GM23338 (cell line): ENCODE data around the gene ACP5. TPM values are rescaled to one million over a fixed set of nuclear protein-coding genes. Genes with fewer than 3 reads are reported as not detected.

Experiments used
- ATAC-seq: fragments of 200-7000 bp; cut with Tn5 transposase; 3 replicates; pipeline ENCODE4 v1.9.1; 2020
- DNase-seq: peaks from one replicate; pipeline ENCODE4 v3.0.0-alpha.2; 2015; ENCODE audit warnings: low spot score
- H2AFZ ChIP-seq: fragments of 200-600 bp; sonication (generic); 2 replicates; pipeline ENCODE4 v1.8.0; 2016; ENCODE audit warnings: antibody characterized with exemption, mild to moderate bottlenecking, moderate library complexity
- H3F3A ChIP-seq: fragments of 200-600 bp; sonication (generic); replicated peaks from 2 replicates; pipeline ENCODE4 v1.8.0; 2017; ENCODE audit warnings: antibody characterized with exemption, mixed run types, low read depth
- H3K27ac ChIP-seq: fragments of 200-600 bp; sonication (generic); 2 replicates; pipeline ENCODE4 v1.6.1; 2016; ENCODE audit warnings: low read depth
- H3K27me3 ChIP-seq: fragments of 200-600 bp; sonication (generic); 2 replicates; pipeline ENCODE4 v1.8.0; 2016; ENCODE audit warnings: mild to moderate bottlenecking, mixed run types, moderate library complexity; ENCODE audit not compliant: insufficient read depth
- H3K36me3 ChIP-seq: fragments of 200-600 bp; sonication (generic); 2 replicates; pipeline ENCODE4 v1.8.0; 2016; ENCODE audit warnings: mild to moderate bottlenecking; ENCODE audit not compliant: insufficient read depth
- H3K4me1 ChIP-seq: fragments of 200-600 bp; sonication (generic); 2 replicates; pipeline ENCODE4 v1.8.0; 2016; ENCODE audit warnings: mild to moderate bottlenecking, moderate library complexity; ENCODE audit not compliant: insufficient read depth
- H3K4me2 ChIP-seq: fragments of 200-600 bp; sonication (generic); 2 replicates; pipeline ENCODE4 v1.7.1; 2017; ENCODE audit warnings: mixed run types
- H3K4me3 ChIP-seq: fragments of 200-600 bp; sonication (generic); 2 replicates; pipeline ENCODE4 v1.6.1; 2016; ENCODE audit warnings: mixed run types
- H3K79me2 ChIP-seq: fragments of 200-600 bp; sonication (generic); replicated peaks from 2 replicates; pipeline ENCODE4 v1.8.0; 2017; ENCODE audit warnings: mild to moderate bottlenecking; ENCODE audit not compliant: insufficient read depth
- H3K9me2 ChIP-seq: fragments of 200-600 bp; sonication (generic); 2 replicates; pipeline ENCODE4 v1.8.0; 2017; ENCODE audit not compliant: insufficient read depth
- H4K20me1 ChIP-seq: fragments of 200-600 bp; sonication (generic); replicated peaks from 2 replicates; pipeline ENCODE4 v1.8.0; 2017; ENCODE audit warnings: mild to moderate bottlenecking; ENCODE audit not compliant: insufficient read depth
- H3K27ac Mint-ChIP-seq: 2 replicates; pipeline ENCODE4 v1.8.0; 2020; ENCODE audit warnings: inconsistent platforms, mild to moderate bottlenecking, moderate library complexity, mixed read lengths
- H3K27me3 Mint-ChIP-seq: 3 replicates; pipeline ENCODE4 v1.8.0; 2022; ENCODE audit warnings: low read depth, mild to moderate bottlenecking, moderate library complexity, mixed read lengths, inconsistent platforms; ENCODE audit not compliant: insufficient read depth, poor library complexity
- H3K36me3 Mint-ChIP-seq: 3 replicates; pipeline ENCODE4 v1.8.0; 2021; ENCODE audit warnings: low read depth, mild to moderate bottlenecking, inconsistent platforms, moderate library complexity, mixed read lengths
- H3K4me1 Mint-ChIP-seq: 3 replicates; pipeline ENCODE4 v1.8.0; 2020; ENCODE audit warnings: mild to moderate bottlenecking, inconsistent platforms, mixed read lengths
- H3K4me3 Mint-ChIP-seq: 3 replicates; pipeline ENCODE4 v1.8.0; 2021; ENCODE audit warnings: moderate library complexity, mild to moderate bottlenecking, inconsistent platforms, mixed read lengths
- H3K9me3 Mint-ChIP-seq: 3 replicates; pipeline ENCODE4 v1.8.0; 2020; ENCODE audit warnings: moderate library complexity, mild to moderate bottlenecking, inconsistent platforms, mixed read lengths
- CREB1 ChIP-seq: fragments of 250-450 bp; sonication (Bioruptor Pico); IDR thresholded peaks from 2 replicates; pipeline ENCODE4 v1.5.0; 2020; ENCODE audit warnings: low read depth, mild to moderate bottlenecking, moderate library complexity
- EZH2 ChIP-seq: fragments of 200-600 bp; sonication (generic); IDR thresholded peaks from one replicate; pipeline ENCODE4 v1.8.0; 2017; ENCODE audit warnings: antibody characterized with exemption, mild to moderate bottlenecking, low read depth; ENCODE audit not compliant: unreplicated experiment
- JUNB ChIP-seq: IDR thresholded peaks from one replicate; pipeline ENCODE4 v1.6.1; 2016; ENCODE audit warnings: antibody characterized with exemption; ENCODE audit not compliant: unreplicated experiment
- NANOG ChIP-seq: IDR thresholded peaks from 2 replicates; pipeline ENCODE4 v1.6.1; 2016; ENCODE audit warnings: antibody characterized with exemption, borderline replicate concordance
- POLR2AphosphoS5 ChIP-seq: IDR thresholded peaks from 2 replicates; pipeline ENCODE4 v1.6.1; 2016; ENCODE audit warnings: antibody characterized with exemption, low read depth
- REST ChIP-seq: IDR thresholded peaks from one replicate; pipeline ENCODE4 v1.6.1; 2018; ENCODE audit warnings: antibody characterized with exemption; ENCODE audit not compliant: unreplicated experiment
- STAT1 ChIP-seq: IDR thresholded peaks from one replicate; pipeline ENCODE4 v1.6.1; 2016; ENCODE audit warnings: antibody characterized with exemption; ENCODE audit not compliant: unreplicated experiment
- ZNF114 ChIP-seq: fragments of 250-450 bp; sonication (Bioruptor Pico); IDR thresholded peaks from 2 replicates; pipeline ENCODE4 v1.5.0; 2020; ENCODE audit warnings: mild to moderate bottlenecking, moderate library complexity
- ZNF331 ChIP-seq: fragments of 250-450 bp; sonication (Bioruptor Pico); IDR thresholded peaks from 2 replicates; pipeline ENCODE4 v1.5.0; 2020; ENCODE audit warnings: low read depth, mild to moderate bottlenecking, moderate library complexity
- ZNF462 ChIP-seq: fragments of 250-450 bp; sonication (Bioruptor Pico); IDR thresholded peaks from 2 replicates; pipeline ENCODE4 v1.5.0; 2020; ENCODE audit warnings: mild to moderate bottlenecking, moderate library complexity
- polyA plus RNA-seq: library from polyadenylated mRNA; unstranded; fragments of >200 nt; fragmentation: Nextera tagmentation; extraction: Ambion mirVana; gene quantifications from 2 replicates; pipeline ENCODE4 v1.2.1, GENCODE V29; 2016
- total RNA-seq: library from RNA; depleted of rRNA; stranded (reverse); fragments of >200 nt; shearing (Covaris generic); gene quantifications from 2 replicates; pipeline ENCODE4 v1.2.3, GENCODE V29; 2014
- TF ChIP-seq, protein P1 (sequence below): IDR thresholded peaks from 2 replicates; pipeline ENCODE4 v1.6.1; 2016; ENCODE audit warnings: antibody characterized with exemption

Gene ACP5
- total and polyA plus RNA-seq, 2 experiments from 2014 or later: 6.7 to 12.8 TPM

DNA sequence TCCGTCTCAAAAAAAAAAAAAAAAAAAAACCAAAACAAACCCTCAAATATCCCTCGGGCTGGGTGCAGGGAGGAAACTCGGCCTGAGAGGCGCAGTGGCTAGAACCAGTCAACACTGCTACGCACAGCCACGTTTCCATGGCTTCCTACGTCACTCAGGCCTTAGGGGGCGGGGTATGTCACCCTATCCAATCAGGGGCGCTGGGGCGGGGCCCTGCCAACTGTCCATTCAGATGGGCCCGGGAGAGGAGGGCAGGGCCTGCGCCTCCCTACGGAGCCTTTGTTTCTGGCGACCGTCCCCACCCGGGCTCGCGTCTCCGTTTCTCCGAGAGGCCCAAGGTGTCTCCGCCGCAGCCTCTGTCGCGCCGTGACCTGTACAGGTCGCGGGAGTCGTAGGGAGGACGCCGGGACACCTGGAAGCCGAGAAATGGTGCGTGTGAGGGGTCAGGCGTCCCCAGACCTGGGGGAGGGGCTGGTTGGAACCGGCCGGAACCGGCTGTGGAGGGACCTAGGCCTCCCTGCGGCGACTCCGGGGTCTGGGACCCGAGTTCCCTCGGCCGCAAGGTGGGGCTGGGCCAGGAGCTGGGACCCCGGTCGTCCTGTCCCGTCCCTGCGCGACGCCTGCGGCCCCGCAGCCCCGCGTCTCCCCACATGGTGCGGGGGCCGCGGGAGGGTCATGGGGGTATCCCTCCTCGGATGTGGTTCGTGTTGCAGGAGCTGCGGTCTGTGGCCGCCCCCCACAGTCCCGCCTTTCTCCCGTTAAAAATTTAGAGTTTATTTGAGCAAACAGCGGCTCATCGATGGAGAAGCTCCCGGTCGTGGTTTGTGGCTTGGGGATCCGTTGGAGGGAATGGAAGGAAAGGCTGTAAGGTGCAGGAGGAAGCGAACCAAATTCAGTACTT, 20.0 kb upstream of the ACP5 start, which contains the start of gene ZNF627 (continued):
- TF ChIP-seq EZH2: no peak
- no peak for TF ChIP-seq JUNB

DNA sequence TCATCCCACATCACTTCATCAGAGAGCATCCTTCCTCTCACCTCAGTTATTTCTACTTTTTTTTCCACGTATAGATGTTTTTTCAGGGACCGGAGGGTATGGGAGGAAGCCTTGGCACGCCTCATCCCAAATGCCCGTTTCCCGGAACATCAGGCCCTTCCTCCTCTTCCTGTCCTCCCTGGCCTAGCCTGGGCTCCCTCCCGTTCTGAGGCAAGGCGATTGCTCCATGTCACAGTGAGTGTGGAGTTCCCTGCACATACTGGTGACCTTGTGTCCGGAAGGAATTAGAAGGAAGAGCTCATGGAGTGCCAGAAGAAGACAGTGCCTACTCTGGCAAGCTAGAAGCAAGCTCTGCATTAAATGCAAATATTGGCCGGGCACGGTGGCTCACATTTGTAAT, 18.7 kb upstream of the ACP5 start:
- no peak overlapping the region for H3K4me2 ChIP-seq
- no peaks in the 10 kb centered on the region; the same call in 2 of the 3 replicates for H3K9me3 Mint-ChIP-seq
- H3F3A ChIP-seq: no peaks in the 10 kb centered on the region; the same call in 1 of the 2 replicates
- H3K36me3 ChIP-seq: peaks cover 9% of the 10 kb centered on the region
- peaks cover 33% of the 10 kb centered on the region for H3K36me3 Mint-ChIP-seq
- peaks cover 11% of the 10 kb centered on the region for H4K20me1 ChIP-seq
- no peaks in the 10 kb centered on the region for H3K27me3 ChIP-seq
- no peaks in the 10 kb centered on the region for H3K9me2 ChIP-seq
- H2AFZ ChIP-seq: no peak overlapping the region
- H3K4me3 ChIP-seq: no peak overlapping the region
- H3K27me3 Mint-ChIP-seq: peaks cover 4% of the 10 kb centered on the region
- peaks cover 3% of the 10 kb centered on the region; the same call in 1 of the 2 replicates for H3K4me1 ChIP-seq
- peaks cover 8% of the 10 kb centered on the region; the same call in 2 of the 3 replicates for H3K4me1 Mint-ChIP-seq
- H3K27ac Mint-ChIP-seq: peak overlapping the region; percentile 98; the same call in 1 of the 2 replicates
- DNase-seq (no peak), ATAC-seq (no peak)
- H3K4me3 Mint-ChIP-seq: peak overlapping the region; percentile 24; the same call in 1 of the 3 replicates
- peaks cover 36% of the 10 kb centered on the region for H3K79me2 ChIP-seq
- H3K27ac ChIP-seq: no peak overlapping the region
- no peak for TF ChIP-seq NANOG
- TF ChIP-seq CREB1: no peak
- TF ChIP-seq, protein P1, sequence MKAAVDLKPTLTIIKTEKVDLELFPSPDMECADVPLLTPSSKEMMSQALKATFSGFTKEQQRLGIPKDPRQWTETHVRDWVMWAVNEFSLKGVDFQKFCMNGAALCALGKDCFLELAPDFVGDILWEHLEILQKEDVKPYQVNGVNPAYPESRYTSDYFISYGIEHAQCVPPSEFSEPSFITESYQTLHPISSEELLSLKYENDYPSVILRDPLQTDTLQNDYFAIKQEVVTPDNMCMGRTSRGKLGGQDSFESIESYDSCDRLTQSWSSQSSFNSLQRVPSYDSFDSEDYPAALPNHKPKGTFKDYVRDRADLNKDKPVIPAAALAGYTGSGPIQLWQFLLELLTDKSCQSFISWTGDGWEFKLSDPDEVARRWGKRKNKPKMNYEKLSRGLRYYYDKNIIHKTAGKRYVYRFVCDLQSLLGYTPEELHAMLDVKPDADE: no peak
- no peak for TF ChIP-seq ZNF114 (CRISPR knock-in tag)
- TF ChIP-seq ZNF462 (CRISPR knock-in tag): no peak
- TF ChIP-seq REST: no peak
- no peak for TF ChIP-seq ZNF331 (CRISPR knock-in tag)
- TF ChIP-seq STAT1: no peak
- TF ChIP-seq POLR2AphosphoS5: no peak
- no peak for TF ChIP-seq JUNB
